ENCODE measurements around the gene FRMPD4. TPM values are rescaled to one million over a fixed set of nuclear protein-coding genes. Genes with fewer than 3 reads are reported as not detected.
A peak's percentile ranks its signal among the peaks of the same experiment; 100 is the strongest.

FRMPD4 gene
- total and polyA plus RNA-seq, 10 donors: not detected

DNA sequence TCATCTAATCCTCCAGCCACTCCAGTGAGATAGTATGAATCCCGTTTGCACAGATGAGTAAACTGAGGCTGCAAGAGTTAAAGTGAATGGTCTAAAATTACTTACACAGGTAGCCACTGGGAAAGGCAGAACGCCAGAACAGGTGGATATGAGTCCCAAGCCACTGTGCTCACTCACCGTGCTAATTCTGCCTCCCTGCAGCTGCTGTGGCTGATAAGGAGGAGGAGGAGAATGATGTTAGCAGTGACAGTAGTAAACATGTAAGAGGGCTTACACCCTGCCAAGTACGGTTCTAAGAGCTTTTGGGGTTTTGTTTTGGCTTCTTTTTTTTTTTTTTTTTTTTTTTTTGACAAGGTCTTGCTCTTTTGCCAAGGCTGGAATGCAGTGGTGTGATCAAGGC is 562.5 kb downstream of the FRMPD4 start:
- H3K4me1 ChIP-seq: no peaks in the 10 kb centered on the region
- TF ChIP-seq POLR2A (IDR thresholded peaks at IDR 0.05) (no peak), POLR2AphosphoS5 (IDR thresholded peaks at IDR 0.05) (no peak)
- TF ChIP-seq, protein P1, sequence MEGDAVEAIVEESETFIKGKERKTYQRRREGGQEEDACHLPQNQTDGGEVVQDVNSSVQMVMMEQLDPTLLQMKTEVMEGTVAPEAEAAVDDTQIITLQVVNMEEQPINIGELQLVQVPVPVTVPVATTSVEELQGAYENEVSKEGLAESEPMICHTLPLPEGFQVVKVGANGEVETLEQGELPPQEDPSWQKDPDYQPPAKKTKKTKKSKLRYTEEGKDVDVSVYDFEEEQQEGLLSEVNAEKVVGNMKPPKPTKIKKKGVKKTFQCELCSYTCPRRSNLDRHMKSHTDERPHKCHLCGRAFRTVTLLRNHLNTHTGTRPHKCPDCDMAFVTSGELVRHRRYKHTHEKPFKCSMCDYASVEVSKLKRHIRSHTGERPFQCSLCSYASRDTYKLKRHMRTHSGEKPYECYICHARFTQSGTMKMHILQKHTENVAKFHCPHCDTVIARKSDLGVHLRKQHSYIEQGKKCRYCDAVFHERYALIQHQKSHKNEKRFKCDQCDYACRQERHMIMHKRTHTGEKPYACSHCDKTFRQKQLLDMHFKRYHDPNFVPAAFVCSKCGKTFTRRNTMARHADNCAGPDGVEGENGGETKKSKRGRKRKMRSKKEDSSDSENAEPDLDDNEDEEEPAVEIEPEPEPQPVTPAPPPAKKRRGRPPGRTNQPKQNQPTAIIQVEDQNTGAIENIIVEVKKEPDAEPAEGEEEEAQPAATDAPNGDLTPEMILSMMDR (IDR thresholded peaks at IDR 0.05 in 8 of 11, conservative IDR thresholded peaks at IDR 0.05 in 3 of 11): no peak
- H3K27me3 ChIP-seq (replicated peaks in 1 of 7): peaks cover 0 to 16% (median 0%) of the 10 kb centered on the region in 7 donors
- no peaks in the 10 kb centered on the region for H3K9me3 ChIP-seq
- WGBS, 5 donors: 47 to 59% (median 57%) methylated on average over 4 of the region's 4 CpGs
- no peak overlapping the region for H3K4me3 ChIP-seq
- DNase-seq: no peak
- H3K27ac ChIP-seq: no peak overlapping the region
- no peaks in the 10 kb centered on the region for H3K36me3 ChIP-seq
- intact Hi-C loops (cut with DNase I; ENCODE audit: low total_unique reads): no loop called here

DNA sequence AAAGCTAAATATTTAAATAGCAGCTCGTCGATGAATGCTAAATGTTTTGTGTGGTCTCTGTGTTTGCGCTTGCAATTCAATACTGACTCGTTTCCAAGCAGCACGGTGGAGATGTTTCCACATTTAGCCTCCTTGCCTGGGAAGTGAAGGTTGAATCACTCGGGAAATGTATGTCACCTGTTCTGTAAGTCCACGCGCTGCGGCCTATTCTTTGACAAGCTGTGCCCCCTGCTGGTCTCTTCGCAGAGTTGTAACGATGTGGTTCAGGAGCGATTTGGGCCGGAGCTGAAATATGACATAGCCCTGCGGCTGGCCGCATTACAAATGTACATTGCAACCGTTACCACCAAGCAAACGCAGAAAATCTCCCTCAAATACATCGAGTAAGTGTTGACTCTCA is 563.4 kb downstream of the FRMPD4 start:
- H3K4me1 ChIP-seq: no peaks in the 10 kb centered on the region
- H3K4me3 ChIP-seq: no peak overlapping the region
- no peak for DNase-seq
- H3K9me3 ChIP-seq: no peaks in the 10 kb centered on the region
- 21 to 34% (median 28%) methylated on average over 18 of the region's 18 CpGs for WGBS, 5 donors
- no peak overlapping the region for H3K27ac ChIP-seq
- peaks cover 0 to 13% (median 0%) of the 10 kb centered on the region in 7 donors for H3K27me3 ChIP-seq (replicated peaks in 1 of 7)
- no peaks in the 10 kb centered on the region for H3K36me3 ChIP-seq
- intact Hi-C loops (cut with DNase I; ENCODE audit: low total_unique reads): no loop called here
- TF ChIP-seq, protein P1 (IDR thresholded peaks at IDR 0.05 in 8 of 11, conservative IDR thresholded peaks at IDR 0.05 in 3 of 11): peak in 8 of 11 experiments; percentile 10 to 49 (median 34)
- TF ChIP-seq POLR2A (IDR thresholded peaks at IDR 0.05) (no peak), POLR2AphosphoS5 (IDR thresholded peaks at IDR 0.05) (no peak)

- Histone ChIP-seq H3K36me3 (no peaks in the 10 kb centered on the region), H3K27me3 (replicated peaks in 1 of 7) (peaks cover 0 to 13% (median 0%) of the 10 kb centered on the region in 7 donors), H3K4me3 (no peak overlapping the region), H3K4me1 (no peaks in the 10 kb centered on the region), H3K27ac (no peak overlapping the region), H3K9me3 (no peaks in the 10 kb centered on the region)
- no peak for TF ChIP-seq POLR2AphosphoS5 (IDR thresholded peaks at IDR 0.05)
- TF ChIP-seq POLR2A (IDR thresholded peaks at IDR 0.05): no peak
- TF ChIP-seq, protein P1 (IDR thresholded peaks at IDR 0.05 in 8 of 11, conservative IDR thresholded peaks at IDR 0.05 in 3 of 11): peak in 1 of 11 experiments; percentile 22
- intact Hi-C loops (cut with DNase I; ENCODE audit: low total_unique reads): no loop called here
- no peak for DNase-seq
- WGBS, 5 donors: 75 to 94% (median 90%) methylated on average over 3 of the region's 3 CpGs
Measured at GRCh38 chrX:12702509-12703091, 564.3 kb downstream of the FRMPD4 start.

- 76 to 90% (median 81%) methylated on average over 5 to 7 of the region's 7 CpGs for WGBS, 5 donors
- intact Hi-C loops (cut with DNase I; ENCODE audit: low total_unique reads): no loop called here
- TF ChIP-seq, protein P1 (IDR thresholded peaks at IDR 0.05 in 8 of 11, conservative IDR thresholded peaks at IDR 0.05 in 3 of 11): no peak
- TF ChIP-seq POLR2A (IDR thresholded peaks at IDR 0.05) (no peak), POLR2AphosphoS5 (IDR thresholded peaks at IDR 0.05) (no peak)
- no peaks in the 10 kb centered on the region for H3K9me3 ChIP-seq
- H3K27me3 ChIP-seq (replicated peaks in 1 of 7): peaks cover 0 to 14% (median 0%) of the 10 kb centered on the region in 7 donors
- no peaks in the 10 kb centered on the region for H3K4me1 ChIP-seq
- no peak overlapping the region for H3K27ac ChIP-seq
- no peak overlapping the region for H3K4me3 ChIP-seq
- no peak for DNase-seq
- H3K36me3 ChIP-seq: no peaks in the 10 kb centered on the region
Measured at GRCh38 chrX:12704706-12705105, 566.4 kb downstream of the FRMPD4 start.
